ENCODE results near the gene CELF4.

CELF4 gene

DNA sequence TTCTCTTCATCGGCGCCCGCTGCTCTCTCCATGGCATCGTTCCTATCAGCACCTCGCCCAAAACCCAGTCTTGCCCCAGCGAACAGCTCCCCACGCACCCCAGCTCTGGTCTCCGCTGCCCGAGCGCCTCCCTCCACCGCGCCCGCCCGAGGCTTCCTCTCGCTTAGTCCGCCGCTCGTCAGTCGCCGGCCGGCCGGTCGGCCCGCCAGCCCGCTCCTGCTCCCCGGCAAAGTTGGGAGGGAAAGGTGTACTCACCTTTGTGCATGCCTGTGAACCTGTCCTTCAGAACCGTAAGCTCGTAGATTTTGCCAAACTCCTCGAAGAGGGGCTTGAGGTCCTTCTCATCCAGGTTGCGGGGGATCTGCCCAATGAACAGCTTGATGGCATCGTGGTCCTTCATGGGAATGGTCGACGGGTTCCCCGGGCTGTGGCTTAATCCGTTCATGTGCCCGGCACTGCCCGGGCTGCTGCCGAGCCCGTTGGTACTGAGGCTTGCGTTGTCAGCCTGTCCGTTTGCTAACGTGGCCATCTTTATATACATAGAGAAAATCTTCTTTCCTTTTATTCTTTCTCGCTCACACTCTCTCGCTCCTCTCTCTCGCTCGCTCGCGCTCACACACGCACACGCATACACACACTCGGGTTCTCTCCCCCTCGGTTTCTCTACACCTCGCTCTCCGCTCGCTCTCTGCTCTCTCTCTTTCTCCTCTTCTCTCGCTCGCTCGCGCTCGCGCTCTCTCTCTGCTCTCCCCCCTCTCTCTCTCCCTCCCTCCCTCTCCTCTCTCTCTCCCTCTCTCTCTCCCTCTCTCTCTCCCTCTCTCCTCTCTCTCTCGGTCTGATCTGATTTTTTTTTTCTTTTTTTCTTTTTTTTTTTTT is at the start of gene CELF4:
CELF4 (minus strand) TSS at position 698 of the 876 bp plus-strand sequence.
- peak; percentile 97 for DNase-seq

DNA sequence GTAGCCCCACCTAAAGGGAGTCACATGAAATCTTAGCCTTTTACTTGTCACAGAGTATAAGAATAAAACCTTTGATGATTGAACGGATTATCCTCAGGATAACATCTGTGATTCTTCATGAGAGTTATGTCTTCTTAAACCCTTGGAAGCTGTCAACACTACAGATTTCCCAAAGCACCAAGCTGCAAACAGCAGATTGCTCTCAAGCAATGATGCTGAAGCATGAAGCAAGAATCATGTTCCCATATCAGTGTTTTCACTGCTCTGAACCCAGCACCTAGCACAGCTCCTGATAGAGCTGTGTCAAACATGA is 47.6 kb upstream of the CELF4 start:
- DNase-seq: no peak

DNA sequence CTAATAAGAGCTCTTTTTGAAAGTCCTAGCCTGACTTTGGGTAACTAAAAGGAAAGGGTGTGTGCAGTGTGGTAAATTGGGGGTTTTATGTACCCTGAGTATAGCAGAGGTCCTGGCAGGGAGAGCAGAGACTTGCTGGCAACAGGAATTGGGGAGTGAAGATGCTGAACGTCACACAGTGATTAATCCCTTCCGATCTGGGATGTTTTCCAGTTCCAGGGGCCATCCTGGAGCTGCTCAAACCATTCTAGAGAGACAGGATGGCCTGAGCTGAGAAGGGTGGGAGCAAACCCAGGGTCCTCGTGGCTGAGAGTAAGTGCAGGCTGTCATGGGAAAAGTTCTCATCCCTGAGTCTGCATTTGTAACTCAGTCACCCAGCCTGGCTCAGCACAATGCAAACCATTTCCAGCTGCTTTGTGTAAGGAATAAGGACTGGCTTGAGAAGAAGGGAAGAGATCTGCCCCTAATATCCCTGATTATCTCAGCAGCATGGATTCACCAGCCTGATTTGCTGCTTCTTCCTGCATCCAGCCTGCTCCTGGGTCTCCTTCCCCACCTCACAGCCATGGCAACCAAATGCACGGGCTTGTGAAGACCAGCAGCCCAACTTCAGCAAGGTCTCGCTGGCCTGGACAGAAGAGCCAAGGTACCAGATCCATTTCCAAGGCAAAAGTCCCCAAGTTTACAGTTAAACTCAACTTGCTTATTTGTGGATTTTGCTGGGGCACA is 47.1 kb upstream of the CELF4 start:
- DNase-seq: no peak

DNA sequence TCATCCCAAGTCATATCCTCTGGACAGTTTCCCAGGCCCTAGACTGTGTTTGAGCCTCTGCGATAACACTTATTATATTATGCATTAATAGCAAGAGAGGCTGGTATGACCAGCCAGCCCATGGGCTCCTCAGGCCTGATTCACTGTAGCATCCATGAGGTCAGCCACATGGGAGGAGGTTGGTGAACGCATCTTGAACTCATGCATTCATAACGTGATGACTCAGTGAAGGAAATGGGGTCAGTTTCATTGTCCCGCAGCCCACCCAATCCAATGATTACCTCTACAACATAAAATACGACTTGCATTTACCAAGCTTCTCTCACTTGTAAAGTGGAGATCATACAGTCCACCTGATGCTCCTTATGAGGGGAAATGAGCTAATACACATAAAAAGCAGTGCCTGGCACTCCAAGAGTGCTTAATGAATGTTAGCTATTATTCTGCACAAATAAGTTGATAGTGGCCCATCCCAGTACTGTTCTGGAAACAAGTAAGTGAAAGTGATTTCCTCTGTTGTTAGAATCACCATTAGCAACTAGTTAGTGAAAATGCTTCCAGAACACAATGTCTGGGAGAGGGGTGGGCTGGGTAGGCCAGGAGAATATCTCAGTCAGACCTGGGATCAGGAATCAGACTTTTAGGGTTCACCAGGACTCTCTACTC is 46.1 kb upstream of the CELF4 start:
- no peak for DNase-seq

DNA sequence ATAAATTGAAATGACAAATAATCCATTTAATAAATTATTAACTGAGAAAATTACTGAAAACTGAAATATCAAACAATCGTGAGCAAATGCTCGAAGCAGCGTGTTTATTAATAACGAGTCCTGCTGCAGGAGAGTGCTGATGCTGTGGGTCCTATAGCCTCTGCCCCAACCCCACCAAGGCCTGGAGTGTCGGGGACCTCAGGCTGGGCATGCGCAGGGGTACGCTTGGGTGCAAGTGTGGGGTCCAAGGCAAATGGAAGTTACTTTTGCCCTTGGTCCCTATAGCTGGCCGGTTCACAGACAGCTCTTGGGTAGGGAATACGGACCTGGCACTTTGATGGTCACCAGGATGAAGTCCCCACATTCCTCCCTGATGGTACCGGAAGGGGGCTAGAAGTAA is 43.3 kb upstream of the CELF4 start:
- no peak for DNase-seq

DNA sequence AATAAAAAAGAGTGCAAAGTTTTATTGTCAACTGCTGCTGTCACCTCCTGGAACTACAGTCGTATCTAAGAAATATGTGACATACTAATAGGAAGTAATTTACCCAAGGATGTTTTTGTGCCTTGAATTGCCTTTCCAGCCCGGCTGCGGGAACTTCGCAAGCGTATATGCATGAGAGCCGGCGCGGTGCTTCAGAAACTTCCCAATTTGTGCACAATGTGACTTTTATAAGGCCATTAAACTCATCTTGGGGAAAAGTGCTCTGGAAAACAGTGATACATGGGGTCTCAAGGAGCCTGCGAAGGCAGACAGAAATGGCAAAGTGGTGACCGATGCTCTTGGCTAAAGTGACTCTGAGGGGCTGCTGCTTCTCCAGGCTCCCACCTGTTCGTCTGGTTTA is 41.7 kb upstream of the CELF4 start:
- DNase-seq: no peak

DNA sequence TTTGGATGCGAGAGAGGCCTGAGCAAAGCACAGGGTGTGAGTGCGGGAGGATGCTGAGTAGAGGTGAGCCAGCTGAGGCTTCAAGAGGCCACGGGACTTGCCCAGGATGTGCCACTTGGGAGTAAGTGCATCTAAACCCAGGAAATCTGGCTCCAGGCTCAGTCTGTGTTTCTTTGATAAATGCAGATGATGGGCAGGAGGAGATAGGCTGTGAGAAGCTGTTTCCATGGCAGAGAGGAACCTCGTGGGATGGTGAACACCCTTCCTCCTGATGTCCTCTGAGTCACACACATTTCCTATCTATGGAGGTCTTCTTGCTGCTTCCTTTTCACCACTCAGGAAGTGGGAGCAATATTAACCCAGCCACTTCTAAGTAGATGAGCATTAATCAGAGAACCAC is 38.4 kb upstream of the CELF4 start:
- DNase-seq: no peak

DNA sequence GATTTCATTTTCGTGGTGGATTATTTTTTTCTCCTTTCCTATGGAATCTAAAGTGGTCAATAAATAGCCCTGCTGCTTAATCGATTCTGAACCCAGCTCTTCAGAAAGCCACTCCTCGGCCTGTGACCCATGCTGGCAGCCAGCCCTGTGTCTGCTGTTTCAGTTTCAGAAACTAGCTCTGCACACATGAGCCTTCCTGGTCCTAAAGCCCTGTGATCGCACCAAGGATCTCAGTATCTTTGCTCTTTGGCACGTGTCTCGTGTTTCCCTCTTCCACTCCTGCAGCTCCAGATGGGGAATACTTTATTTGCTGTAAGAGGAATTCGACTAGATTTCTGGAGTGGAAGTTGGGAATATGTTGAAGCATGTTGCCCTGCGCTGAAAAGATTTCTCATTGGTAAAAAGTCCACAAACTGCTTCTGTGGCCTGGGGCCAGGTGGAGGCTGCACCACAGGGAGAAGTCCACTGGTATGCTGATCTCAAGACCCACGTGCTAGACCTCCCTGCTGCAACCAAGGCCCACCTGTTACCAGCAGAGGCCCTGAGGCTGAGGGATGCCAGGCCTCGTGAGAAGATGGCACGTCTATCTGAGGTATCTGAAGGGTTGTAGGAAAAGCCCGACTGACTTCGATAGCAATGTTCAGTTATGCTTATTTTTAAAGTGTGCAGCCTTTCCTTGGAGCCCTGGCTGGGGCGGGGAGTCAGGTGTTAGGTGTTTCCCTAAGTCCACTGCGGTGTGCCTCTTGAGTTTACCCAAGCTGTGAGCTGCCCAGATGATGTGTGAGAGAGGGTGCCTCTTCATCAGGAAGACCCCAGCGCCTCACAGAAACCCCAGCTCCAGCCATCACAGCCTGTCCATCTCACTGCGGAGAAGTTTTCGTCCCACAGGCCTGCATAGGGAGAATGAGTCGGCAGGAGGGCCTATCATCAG is 33.6 kb upstream of the CELF4 start:
- DNase-seq: no peak

DNA sequence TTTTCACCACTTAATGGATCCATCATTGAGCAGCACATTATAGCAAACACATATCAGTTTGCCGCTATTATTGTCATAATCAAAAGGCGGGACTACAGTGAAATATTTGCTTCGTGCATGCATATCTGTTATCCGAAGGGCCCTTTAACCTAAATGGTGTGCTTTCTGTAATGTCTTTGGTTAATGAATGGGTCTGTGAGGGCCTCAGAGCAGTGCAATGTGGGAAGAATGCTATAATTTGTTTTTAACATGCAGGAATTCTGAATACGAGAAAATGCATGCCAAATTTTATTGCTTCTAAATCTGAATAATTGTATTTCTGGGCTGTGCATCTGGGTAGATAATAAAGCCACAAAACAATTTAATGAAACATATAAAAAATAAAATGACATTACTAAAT is 32.8 kb upstream of the CELF4 start:
- no peak for DNase-seq

DNA sequence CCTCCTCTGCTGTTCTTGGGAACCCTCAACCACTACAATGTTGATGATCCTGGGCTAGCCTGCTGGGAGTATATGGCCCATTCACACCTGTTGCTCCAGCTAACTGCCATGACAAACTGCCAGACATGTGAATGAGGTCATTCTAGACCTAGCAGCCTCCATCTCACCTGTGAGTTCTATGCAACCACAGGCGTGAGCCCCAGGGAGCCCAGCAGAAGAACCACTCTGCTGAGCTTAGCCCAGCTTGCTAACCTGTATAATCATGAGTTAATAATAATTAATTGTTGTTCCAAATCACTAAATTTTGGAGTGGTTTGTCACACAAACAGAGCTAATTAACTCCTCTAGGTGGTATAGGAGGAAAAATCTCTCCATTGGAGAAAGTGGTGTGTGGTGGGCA is 24.7 kb upstream of the CELF4 start:
- DNase-seq: no peak

DNA sequence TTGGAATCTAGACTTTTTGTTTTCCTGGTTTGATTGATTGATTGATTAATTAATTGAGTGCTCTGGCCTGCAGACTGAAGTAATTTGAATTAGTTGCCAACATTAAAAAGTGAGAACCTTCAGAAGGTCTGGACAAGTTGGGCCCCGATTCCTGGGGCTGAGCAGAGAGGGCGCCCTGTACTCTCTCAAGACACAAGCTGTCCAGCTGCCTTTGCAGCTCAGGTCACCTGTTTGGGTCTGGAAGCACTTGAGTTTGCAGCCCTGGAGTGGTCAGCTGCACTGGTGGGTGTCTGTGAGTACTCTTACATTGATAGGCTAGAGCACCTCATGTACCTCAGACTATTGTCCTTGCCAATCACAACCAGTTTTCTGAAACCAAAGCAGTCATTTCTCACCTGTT is 22.7 kb upstream of the CELF4 start:
- DNase-seq: no peak

DNA sequence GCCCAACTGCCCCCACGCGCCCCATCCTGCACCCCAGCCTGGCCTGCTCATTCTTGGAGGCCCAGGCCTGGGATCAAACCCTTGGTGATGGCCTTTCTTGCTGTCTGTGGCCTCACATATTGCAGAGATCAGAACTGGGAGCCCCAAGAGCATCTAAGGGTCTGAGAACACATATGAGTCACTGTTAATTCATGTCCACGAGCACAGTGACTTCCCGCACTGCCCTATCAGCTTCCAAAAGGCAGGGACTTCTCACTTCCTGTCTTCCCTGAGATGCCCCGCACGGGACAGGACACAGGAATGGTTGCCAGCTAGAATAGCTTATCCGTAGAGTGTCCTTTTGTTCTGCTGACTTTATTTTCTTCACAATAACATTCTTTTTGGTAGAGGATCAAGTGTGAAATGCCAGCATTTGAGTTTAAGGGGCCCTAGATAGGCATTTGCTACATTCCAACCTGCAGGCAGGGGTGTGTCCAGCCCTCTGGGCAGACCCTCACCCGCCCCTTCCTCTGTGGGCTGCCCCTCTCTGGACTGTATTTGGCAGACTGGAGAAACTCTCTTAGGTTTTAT is 21.1 kb upstream of the CELF4 start:
- DNase-seq: no peak

DNA sequence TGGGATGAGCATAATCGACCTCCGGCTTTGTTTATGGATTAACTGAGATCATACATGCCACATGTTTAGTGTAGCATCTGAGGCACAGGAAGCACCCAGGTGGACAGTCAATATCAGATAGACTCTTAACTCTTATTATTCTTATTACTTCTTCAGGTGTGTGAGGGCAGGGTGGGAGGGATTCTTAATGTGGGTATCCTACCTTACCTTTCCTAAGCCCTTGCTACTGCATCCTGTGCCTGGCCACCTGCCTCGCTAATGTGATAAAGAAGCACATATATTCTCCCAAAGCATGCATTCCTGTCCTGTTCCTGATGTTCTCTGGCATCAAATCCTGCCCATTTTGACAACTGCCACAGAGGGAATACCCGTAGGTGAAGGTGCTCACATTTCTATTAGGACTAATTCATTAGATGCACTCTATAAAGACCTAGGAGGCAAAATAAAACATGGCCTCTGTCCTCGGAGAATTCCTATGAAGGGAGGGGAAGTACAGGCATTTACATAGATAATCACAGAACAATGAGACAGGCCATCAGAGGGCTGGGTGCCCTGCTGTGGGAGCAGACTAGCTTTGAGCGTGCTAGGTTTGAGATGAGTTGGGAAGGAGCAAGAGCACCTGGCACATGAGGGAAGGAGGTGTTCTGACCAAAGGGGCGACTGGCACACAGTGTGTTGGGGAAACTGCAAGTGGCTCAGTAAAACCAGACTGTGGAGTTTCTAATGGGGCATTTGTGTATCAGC is 19.5 kb upstream of the CELF4 start:
- no peak for DNase-seq

DNA sequence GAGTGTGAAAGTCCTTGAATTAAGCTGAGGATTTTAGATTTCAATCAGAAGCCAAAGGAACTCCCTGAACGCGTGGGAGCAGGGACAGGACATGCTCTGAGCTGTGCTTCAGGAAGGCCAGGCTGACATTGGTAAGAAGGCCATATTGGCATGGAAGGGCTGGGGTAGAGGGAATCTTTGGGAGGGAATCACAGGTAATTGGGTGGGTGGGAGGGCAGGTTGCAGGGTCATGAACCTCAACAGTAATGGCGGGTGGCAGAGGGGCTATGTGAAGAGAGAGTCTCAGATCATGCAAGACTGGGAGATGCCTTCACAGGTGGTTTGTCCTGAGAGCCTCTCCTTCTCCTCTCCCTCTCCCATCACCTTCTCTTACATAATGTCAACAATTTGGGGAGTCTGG is 18.6 kb upstream of the CELF4 start:
- DNase-seq: no peak

DNA sequence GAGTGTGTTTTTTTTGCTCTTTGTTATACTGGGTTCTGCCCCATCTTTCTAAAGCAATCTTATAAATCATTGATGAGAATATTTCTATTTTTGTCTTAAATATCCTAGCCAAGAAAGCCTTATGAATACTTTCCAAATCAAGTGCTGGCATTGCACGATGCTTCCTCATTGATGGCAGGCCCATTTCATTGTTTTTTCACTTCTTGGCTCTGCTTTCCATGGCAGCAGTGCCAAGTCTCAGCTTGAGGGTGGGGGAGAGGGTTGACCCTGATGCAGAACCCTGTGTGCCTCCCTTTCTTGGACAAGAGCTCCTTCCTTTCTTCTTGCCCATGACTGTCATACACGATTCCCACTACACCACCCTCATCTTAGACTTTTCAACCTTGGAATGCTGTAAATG is 16.7 kb upstream of the CELF4 start:
- no peak for DNase-seq

DNA sequence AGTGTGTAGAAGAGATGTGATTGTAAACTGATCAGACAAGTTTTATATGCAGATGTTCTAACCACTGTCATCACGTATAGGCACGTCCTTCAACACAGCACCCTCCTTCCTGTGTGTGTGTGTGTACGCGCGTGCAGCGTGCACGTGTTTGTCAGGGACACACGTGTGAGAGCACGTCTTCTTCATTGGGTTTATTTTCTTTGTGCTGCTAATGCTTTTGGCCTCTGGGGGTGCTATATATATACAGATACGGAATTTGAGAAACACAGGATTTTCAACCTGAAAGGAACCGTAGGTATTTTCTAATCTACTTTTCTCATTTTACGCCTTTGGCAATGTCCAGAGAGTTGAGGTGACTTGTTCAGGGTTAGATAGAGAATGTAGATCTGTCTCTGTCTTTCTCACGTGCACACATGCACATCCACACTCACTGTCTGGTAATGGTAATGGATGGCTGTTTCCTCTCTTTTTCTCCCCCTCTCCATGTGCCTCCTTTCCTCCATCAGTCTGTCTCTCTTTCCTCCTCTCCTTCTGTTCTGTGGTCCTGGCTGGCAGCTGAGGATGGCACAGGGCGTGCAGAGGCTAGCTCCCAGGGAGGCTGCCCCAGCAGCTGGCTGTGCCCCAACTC is 13.4 kb upstream of the CELF4 start:
- peak; percentile 14 for DNase-seq

DNA sequence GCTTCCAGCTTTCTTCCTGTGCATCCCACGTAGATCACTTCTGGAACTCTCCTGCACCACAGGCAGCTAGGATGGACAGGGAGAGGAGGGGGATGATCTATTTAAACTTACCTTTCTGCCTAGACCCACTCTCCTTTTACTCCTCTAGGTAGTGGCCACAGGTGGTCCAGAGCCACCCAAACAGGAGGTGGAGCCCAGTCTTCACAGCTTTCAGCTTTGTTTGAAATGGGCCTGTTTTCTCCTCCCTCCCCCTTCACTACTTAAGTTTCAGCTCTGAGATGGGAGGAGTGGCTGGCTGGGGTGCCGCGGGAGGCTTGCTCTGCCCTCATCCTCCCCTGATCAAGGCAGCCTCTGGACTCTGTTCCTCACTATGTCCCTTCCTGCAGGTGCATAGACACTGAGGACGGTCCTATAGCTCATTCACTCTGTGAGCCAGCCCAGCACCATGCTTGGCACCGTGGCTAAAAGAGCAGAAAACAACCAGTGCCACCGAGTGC is 12.6 kb upstream of the CELF4 start:
- DNase-seq: no peak

DNA sequence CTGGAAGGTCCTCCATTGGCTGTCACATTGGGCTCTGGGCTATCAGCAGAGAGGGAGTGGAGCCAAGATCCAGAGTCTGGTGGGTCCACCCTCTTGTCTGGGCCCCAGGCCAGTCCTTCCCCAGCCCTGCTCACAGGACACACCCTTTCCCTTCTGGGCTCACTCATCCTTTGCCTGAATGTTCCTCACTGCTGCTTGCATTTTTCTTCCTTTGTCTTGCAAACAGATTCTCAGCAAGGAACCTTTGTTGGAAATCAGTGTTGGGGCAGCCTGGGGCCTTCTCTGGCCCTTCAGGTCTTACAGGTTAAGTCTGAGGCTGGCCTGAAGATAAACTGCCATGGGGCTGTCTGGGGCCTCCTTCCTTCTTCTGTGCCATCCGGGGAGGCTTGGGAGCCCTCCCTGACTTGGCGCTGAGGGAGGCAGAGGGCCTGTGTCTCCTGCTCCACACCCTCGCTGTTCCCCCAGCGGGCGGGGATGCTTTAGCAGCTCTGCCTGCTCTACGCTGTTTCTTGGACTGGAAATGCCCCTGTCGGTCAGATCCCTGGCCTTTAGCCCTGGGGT is 11.5 kb upstream of the CELF4 start:
- no peak for DNase-seq

DNA sequence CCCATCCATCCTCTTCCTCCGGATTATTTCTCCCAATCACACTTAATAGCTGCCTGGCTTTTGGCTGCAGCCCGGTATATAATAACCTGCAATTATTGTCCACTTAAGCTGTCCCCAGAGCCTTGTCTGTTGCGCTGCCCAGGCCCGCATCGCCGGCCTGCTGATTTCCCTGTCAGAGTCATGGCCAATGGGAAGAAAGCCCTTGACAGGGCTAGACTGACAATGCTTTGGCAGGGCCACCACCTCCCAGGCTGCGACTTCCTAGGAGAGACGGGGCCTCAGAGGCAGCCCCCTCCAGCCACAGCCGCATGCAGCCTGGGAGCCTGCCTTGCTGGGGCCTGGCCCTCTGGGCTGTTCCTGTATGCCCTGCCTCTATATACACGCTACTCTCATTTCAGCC is 10.0 kb upstream of the CELF4 start:
- peak; percentile 58 for DNase-seq

DNA sequence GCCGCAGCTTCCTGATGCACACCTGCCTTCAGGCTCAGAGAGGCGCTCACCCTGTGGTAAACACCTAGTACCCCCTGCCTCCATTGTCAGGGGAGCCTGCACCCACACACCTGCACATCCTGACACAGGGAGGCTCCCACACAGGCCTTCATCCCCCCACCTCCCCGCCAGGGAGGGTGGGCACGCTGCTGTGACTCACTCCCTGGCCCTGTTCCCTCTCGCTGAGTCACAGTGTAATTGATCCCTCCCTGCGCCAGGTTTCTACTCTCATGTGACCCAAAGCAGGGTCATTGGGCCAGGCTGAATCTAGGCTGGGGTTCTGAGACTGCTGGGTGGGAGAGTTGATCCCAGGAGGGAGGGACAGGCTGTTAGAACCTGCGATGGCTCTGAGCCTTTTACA is 8.5 kb upstream of the CELF4 start:
- peak; percentile 16 for DNase-seq

DNA sequence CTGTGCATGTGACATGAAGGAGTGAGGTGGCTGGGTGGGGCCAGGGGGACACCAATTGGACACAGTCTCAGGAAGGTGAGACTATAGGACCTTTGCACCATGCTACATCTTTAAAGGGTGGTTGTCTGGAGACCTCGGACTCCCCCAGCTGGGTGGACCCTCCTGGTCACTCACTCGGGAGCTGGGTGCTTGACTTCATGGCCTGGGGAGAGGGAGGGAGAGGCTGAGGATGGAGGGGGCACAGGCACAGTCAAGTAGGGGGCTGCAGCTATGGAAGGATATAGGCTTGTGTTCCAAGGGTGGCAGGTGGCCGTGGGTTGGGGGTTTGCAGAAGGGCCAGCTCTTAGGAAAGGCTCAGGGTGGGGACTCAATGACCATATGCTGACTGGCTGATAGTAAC is 7.1 kb upstream of the CELF4 start:
- DNase-seq: no peak

All from DMS79 treated with DMSO at 0.1 percent for 48 hours (cell line).